HG02852 (cell line): ENCODE results near the gene RPUSD2.
"Not testable (repeated sequence)": the region's sequence is repeated elsewhere in the genome, so short reads cannot be mapped to it uniquely, and the experiment has no call there.

Experiments used
- ATAC-seq: cut with Tn5 transposase; IDR thresholded peaks from one replicate; pipeline ENCODE4 v1.9.1; 2021; ENCODE audit warnings: mild to moderate bottlenecking, moderate library complexity; ENCODE audit not compliant: unreplicated experiment

The RPUSD2 gene

GRCh38 chr15:40565333-40566238, 3.5 kb upstream of the RPUSD2 start:
- no peak for ATAC-seq

DNA sequence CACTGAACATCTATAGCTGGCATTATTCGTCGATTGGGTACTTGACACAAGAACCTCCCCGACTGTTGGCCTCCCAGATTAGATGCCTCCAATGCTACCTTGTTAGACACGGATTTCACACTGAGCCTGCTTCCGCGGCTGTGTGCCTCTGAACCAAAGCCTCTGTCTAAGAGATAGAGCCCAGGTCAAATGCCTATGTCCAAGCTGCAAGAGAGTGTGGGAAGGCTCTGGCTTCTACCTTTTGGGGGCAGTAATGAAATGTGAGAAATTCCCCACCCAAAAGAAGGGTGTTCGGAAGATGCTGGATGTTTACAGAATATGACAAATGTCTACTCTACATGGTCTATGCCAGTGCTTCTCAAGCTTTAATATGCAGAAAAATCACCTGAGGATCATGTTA, 2.0 kb upstream of the RPUSD2 start:
- ATAC-seq, result no peak

GRCh38 chr15:40575113-40575512, 6.0 kb downstream of the RPUSD2 start:
- ATAC-seq, result no peak

- ATAC-seq, result not testable (repeated sequence)
These were observed 7.8 kb downstream of the RPUSD2 start for GRCh38 chr15:40576914-40577313.

GRCh38 chr15:40578892-40579291, 9.8 kb downstream of the RPUSD2 start:
- ATAC-seq, result no peak

GRCh38 chr15:40581796-40582195, 12.7 kb downstream of the RPUSD2 start:
- not testable (repeated sequence) for ATAC-seq

- no peak for ATAC-seq
These were observed 13.7 kb downstream of the RPUSD2 start for GRCh38 chr15:40582726-40583246.

GRCh38 chr15:40584191-40584590, 15.1 kb downstream of the RPUSD2 start:
- no peak for ATAC-seq

DNA sequence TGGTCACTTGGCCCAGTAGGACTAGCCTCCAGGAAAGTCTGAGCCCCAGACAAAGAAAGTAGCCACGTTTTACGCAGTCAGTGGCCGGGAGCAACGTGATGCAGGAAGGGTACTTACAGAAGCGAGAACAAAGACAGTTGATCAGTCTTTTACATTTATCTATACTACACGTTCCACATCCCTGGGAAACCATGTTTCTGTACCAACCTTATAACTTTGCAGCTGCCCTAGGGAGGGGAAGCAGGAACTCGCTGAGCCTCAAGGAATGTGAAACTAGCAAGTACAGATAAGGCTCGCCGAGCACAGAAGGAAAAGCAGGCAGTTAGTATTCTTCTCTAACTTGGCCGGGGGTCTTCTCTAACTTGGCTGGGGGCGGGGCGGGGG, 21.6 kb downstream of the RPUSD2 start:
- no peak for ATAC-seq

DNA sequence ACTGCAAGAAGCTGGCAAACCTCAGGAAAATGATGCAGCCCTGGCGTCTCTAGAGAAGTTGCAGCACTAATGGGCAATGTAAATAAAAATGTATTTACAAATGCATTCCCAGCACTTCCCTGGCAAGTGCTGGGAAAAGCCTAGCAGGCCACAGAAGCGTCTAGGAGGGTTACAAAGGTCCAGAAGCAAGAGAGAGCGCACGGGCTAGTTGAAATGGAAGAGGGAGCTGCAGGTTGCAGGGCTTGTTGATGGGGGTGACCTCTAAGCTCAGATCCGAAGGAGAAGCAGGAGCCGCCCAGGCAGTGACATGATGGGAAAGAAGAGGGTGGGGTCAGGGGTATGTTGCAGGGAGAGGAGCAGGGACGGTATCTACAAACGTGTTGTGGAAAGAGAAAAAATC, 22.3 kb downstream of the RPUSD2 start:
- ATAC-seq, result no peak

DNA sequence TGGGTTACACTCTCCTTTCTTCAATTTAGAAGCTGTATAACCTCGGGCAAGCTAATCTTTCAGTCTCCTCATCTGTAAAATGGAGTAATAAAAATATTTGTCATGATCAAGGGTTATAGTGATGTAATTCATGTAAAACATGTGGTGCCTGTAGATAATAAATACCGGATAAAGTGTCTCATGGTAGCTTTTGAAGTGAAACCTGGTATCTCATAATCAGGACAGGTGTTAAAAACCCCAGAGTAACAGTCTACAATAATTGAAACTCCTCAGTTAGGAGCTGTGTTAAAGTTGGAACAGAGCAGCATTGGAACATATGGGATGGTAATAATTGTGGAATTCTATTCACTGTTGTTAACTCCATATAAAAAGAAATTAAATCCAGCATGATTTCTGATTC, 24.1 kb downstream of the RPUSD2 start:
- no peak for ATAC-seq

GRCh38 chr15:40593588-40594428, 24.7 kb downstream of the RPUSD2 start, which contains the start of gene KNL1:
Gene KNL1, plus strand, starts transcription at chr15:40594249. Its CDS starts 8,683 bp downstream, at chr15:40602932.
- peak; percentile 66 for ATAC-seq

GRCh38 chr15:40594429-40594836, 25.3 kb downstream of the RPUSD2 start:
- ATAC-seq, result peak; percentile 35

GRCh38 chr15:40595219-40595618, 26.1 kb downstream of the RPUSD2 start:
- ATAC-seq, result no peak

DNA sequence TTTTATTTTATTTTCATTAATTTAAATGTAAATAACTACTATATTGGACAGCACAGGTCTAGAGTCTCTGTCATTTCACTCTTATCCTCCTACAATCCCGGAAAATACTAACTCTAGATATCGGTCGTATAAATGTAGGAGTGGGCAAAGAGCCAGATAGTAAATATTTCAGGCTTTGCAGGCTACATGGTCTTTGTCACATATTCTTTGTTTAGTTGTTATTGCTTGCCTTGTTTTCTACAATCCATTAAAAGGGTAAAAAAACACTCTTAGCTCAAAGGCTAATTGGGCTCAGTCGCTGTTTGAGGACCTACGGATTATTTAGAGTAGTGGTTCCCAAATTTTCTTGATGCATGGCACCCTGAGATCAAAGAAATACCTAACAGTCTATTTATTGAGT, 26.7 kb downstream of the RPUSD2 start:
- ATAC-seq, result no peak

GRCh38 chr15:40597024-40597423, 27.9 kb downstream of the RPUSD2 start:
- no peak for ATAC-seq

GRCh38 chr15:40598126-40598525, 29.0 kb downstream of the RPUSD2 start:
- no peak for ATAC-seq

DNA sequence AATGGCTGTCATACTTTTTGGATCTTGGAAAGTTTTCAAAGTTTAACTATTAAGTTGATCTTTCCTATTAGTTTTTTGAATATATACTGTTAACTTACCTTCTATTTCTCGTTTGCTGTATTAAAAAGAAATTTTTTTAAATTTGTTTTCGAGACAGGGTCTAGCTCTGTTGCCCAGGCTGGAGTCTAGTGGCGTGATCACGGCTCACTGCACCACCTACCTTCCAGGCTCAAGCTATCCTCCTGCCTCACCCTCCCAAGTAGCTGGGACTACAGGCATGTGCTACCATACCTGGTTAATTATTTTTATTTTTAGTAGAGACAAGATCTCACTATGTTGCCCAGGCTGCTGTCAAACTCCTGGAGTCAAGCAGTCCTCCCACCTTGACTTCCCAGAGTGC, 29.6 kb downstream of the RPUSD2 start:
- ATAC-seq, result no peak

- ATAC-seq, result no peak
These were observed 31.9 kb downstream of the RPUSD2 start for GRCh38 chr15:40600956-40601355.

DNA sequence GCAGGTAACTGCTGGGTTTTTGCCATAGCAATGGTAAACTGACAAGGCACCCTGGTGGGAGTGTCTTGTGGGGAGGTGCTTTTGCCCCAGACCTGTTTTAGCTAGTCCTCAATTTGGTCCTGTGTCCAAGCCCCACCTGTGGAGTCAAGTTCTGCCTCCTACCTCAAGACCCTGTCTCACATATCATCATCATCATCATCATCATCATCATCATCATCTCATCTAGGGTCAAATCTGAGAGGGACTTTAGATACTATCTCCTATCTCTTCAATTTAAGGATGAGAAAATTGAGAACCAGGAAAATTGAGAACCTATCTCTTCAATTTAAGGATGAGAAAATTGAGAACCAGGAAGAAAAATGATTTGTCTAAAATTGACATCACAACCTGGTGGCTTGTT, 34.8 kb downstream of the RPUSD2 start:
- ATAC-seq, result no peak

DNA sequence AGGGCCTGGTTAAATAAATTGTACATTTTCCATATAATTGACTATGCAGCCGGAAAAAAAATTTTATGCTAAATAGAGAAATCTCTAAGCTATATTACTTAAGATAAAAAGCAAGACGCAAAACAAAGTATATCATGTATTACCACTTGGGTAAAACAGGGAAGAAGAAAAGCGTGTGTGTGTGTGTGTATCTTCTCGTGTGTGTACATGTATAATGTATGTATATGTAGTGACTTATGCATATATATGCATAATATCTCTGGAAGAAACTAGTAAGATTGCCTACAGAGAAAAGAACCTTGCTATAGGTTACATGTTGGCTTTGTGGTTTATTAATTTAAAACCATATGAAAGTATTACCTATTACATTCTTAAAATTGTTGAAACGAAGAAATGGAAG, 44.0 kb downstream of the RPUSD2 start:
- no peak for ATAC-seq

GRCh38 chr15:40618023-40618422, 48.9 kb downstream of the RPUSD2 start:
- no peak for ATAC-seq
